Transverse colon (tissue), 4 donors: ENCODE results near the gene FAM120AOS. TPM values are rescaled to one million over a fixed set of nuclear protein-coding genes. Genes with fewer than 3 reads are reported as not detected.

Source experiments
- DNase-seq: peaks from one replicate; pipeline ENCODE4 v3.0.0-alpha.2; 2019
- H3K27ac ChIP-seq, 4 donors: fragments of 200-600 bp; sonication (generic); 2 replicates each; pipeline ENCODE4 v1.5.1; 2016 to 2018; ENCODE audit warnings: inconsistent platforms in 4 of 4
- H3K27me3 ChIP-seq: fragments of 200-600 bp; sonication (generic); 2 replicates; pipeline ENCODE4 v1.5.1; 2017; ENCODE audit warnings: inconsistent platforms
- H3K36me3 ChIP-seq, 4 donors: fragments of 200-600 bp; sonication (generic); 2 replicates each; pipeline ENCODE4 v1.5.1; 2017 to 2019; ENCODE audit warnings: inconsistent platforms in 4 of 4
- H3K4me1 ChIP-seq, 4 donors: fragments of 200-600 bp; sonication (generic); 2 replicates each; pipeline ENCODE4 v1.5.1; 2017 to 2020; ENCODE audit warnings: inconsistent platforms in 4 of 4
- H3K4me3 ChIP-seq, 4 donors: fragments of 200-600 bp; sonication (generic); 1 replicate in 1 of 4; 2 replicates in 3 of 4; pipeline versions ENCODE4 v1.5.1 to v1.6.1; 2017 to 2019; ENCODE audit warnings: inconsistent platforms in 4 of 4
- H3K9me3 ChIP-seq, 2 donors: fragments of 200-600 bp; sonication (generic); 2 replicates each; pipeline ENCODE4 v1.5.1; 2017 to 2019; ENCODE audit warnings: inconsistent platforms in 2 of 2
- CTCF ChIP-seq, 5 experiments: fragments of 200-600 bp in 3 of 5; fragments of 450-650 bp in 2 of 5; sonication (generic) in 3 of 5; IDR thresholded peaks; 1 replicate in 2 of 5; 2 replicates in 3 of 5; pipeline ENCODE4 v1.5.1; 2016 to 2017; ENCODE audit warnings: antibody characterized with exemption in 5 of 5, inconsistent platforms in 3 of 5, mild to moderate bottlenecking in 2 of 5, moderate library complexity in 1 of 5
- EP300 ChIP-seq: sonication (generic); formaldehyde crosslinking; IDR thresholded peaks from one replicate; pipeline ENCODE4 v1.6.1; 2017; ENCODE audit warnings: antibody characterized with exemption, low read depth
- POLR2A ChIP-seq: fragments of 450-650 bp; IDR thresholded peaks from one replicate; pipeline ENCODE4 v1.6.1; 2016; ENCODE audit warnings: antibody characterized with exemption, mild to moderate bottlenecking, moderate library complexity
- POLR2AphosphoS5 ChIP-seq, 3 donors: sonication (generic); formaldehyde crosslinking; IDR thresholded peaks; one replicate each; pipeline ENCODE4 v1.6.1; 2016; ENCODE audit warnings: antibody characterized with exemption in 3 of 3
- WGBS, 2 donors: methylation state at CpG; one replicate each; pipeline ENCODE4 v1.1.5; 2018; ENCODE audit warnings: low coverage in 1 of 2; 5-methylcytosine and 5-hydroxymethylcytosine counted together
- in situ Hi-C, 4 donors: fragments of 200-750 bp; cut with MboI; loops; one replicate each; pipeline versions ENCODE4 v1.15.0 to v1.15.1; 2017; ENCODE audit warnings: low sequenced_read_pairs in 3 of 4, low pct_ligation_motif_present in 1 of 4, low pct_unique_long_range_greater_than_20kb in 1 of 4
- intact Hi-C: fragments of 100-400 bp; cut with DNase I; formaldehyde crosslinking; loops from one replicate; pipeline ENCODE4 v1.15.1; 2023; ENCODE audit warnings: low total_unique reads
- total RNA-seq, 4 donors: library from RNA; depleted of rRNA; stranded (reverse); fragments of >200 nt; gene quantifications; one replicate each; pipeline ENCODE4 v1.1.0, GENCODE V29; 2016

The FAM120AOS gene
- total RNA-seq, 4 donors from 2014 or later, result 68.9 to 108 (median 86.4) TPM

DNA sequence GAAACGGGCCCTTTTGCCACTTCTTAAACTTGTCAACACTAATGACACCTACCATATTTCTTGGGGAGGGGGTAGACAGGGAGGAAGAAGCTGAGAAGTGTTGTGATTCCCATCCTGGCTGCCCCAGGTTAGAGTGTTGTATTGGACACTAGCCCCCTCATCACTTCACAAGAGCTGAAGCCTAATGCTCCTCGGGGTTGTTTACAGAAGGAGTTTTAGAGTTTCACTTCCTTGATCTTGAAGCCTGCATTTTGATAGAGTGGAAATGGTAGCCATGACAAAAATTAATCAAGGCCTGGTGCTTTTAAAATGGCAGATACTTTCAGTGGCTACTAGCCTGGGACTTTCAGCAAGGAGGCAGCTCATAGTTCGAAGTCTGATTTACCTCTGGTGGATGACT is 11.0 kb upstream of the FAM120AOS start:
- intact Hi-C loops, result no loop called here
- no peak for DNase-seq
- H3K4me1 ChIP-seq, result peaks cover 34 to 97% (median 82%) of the 10 kb centered on the region in 4 donors
- H3K4me3 ChIP-seq, result no peak overlapping the region
- H3K27me3 ChIP-seq, result no peaks in the 10 kb centered on the region
- 47 to 53% methylated on average over 3 of the region's 3 CpGs for WGBS, 2 donors
- TF ChIP-seq CTCF (IDR thresholded peaks at IDR 0.05) (no peak), EP300 (no peak), POLR2A (no peak), POLR2AphosphoS5 (IDR thresholded peaks at IDR 0.05) (no peak)
- no peaks in the 10 kb centered on the region for H3K36me3 ChIP-seq
- H3K27ac ChIP-seq, result peak overlapping the region; percentile 13 to 91 (median 88)
- in situ Hi-C loops, result no loop called here
- H3K9me3 ChIP-seq, result no peaks in the 10 kb centered on the region

- no peak for DNase-seq
- TF ChIP-seq POLR2AphosphoS5 (IDR thresholded peaks at IDR 0.05) (no peak), CTCF (IDR thresholded peaks at IDR 0.05) (no peak), EP300 (no peak), POLR2A (no peak)
- 72 to 87% methylated on average over 4 of the region's 4 CpGs for WGBS, 2 donors
- in situ Hi-C loops (no loop called here), intact Hi-C loops (no loop called here)
- H3K4me1 ChIP-seq, result peaks cover 33 to 97% (median 82%) of the 10 kb centered on the region in 4 donors
- no peak overlapping the region for H3K4me3 ChIP-seq
- H3K9me3 ChIP-seq, result no peaks in the 10 kb centered on the region
- H3K27me3 ChIP-seq, result no peaks in the 10 kb centered on the region
- H3K36me3 ChIP-seq, result no peaks in the 10 kb centered on the region
- peak overlapping the region; percentile 13 to 91 (median 88) for H3K27ac ChIP-seq
Observed at GRCh38 chr9:93463638-93464248, 10.4 kb upstream of the FAM120AOS start.

- DNase-seq, result no peak
- Histone ChIP-seq H3K4me3 (no peak overlapping the region), H3K36me3 (no peaks in the 10 kb centered on the region), H3K4me1 (peaks cover 43 to 97% (median 83%) of the 10 kb centered on the region in 4 donors), H3K27ac (peak overlapping the region in 1 of 4 donors; percentile 96), H3K9me3 (no peaks in the 10 kb centered on the region), H3K27me3 (no peaks in the 10 kb centered on the region)
- intact Hi-C loops, result no loop called here
- TF ChIP-seq POLR2AphosphoS5 (IDR thresholded peaks at IDR 0.05), result no peak
- TF ChIP-seq EP300, result no peak
- no peak for TF ChIP-seq POLR2A
- no peak for TF ChIP-seq CTCF (IDR thresholded peaks at IDR 0.05)
- 83 to 92% methylated on average over 2 of the region's 2 CpGs for WGBS, 2 donors
- in situ Hi-C loops, result no loop called here
Observed at GRCh38 chr9:93461821-93462220, 8.4 kb upstream of the FAM120AOS start.

DNA sequence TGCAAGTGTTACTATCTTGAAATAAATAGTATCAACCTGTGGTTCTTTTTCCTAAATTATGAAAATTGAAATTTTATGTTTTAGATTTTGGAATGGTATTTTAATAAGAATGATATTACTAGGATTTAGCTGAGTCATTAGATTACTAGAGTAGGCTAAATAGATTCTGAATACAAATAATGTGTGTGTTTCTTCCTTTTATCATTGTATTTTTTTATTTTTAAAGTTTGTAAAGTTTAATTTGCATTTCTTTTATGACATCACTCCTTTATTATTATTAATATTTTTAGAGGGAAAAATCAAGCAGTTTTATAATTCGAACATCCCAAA is 8.0 kb upstream of the FAM120AOS start:
- Histone ChIP-seq H3K4me1 (peaks cover 39 to 97% (median 83%) of the 10 kb centered on the region in 4 donors), H3K36me3 (no peaks in the 10 kb centered on the region), H3K27me3 (no peaks in the 10 kb centered on the region), H3K27ac (peak overlapping the region; percentile 69 to 97 (median 84)), H3K9me3 (no peaks in the 10 kb centered on the region), H3K4me3 (no peak overlapping the region)
- intact Hi-C loops (no loop called here), in situ Hi-C loops (no loop called here)
- TF ChIP-seq EP300, result no peak
- no peak for TF ChIP-seq POLR2AphosphoS5 (IDR thresholded peaks at IDR 0.05)
- no peak for TF ChIP-seq CTCF (IDR thresholded peaks at IDR 0.05)
- no peak for TF ChIP-seq POLR2A
- 91 to 98% methylated on average over 1 of the region's 1 CpG for WGBS, 2 donors
- no peak for DNase-seq
